Osteocyte (in vitro differentiated cells): Measurements from ENCODE around the gene DNM3. TPM values are rescaled to one million over a fixed set of nuclear protein-coding genes. Genes with fewer than 3 reads are reported as not detected.

ENCODE experiments used
- DNase-seq: peaks from one replicate; pipeline ENCODE4 v3.0.0; 2021; ENCODE audit warnings: mixed read lengths; ENCODE audit not compliant: unreplicated experiment; ENCODE audit errors: extremely low spot score
- H3K27ac Mint-ChIP-seq: one replicate; pipeline ENCODE4 v1.8.0; 2021; ENCODE audit warnings: mild to moderate bottlenecking, mixed read lengths; ENCODE audit not compliant: unreplicated experiment
- H3K27me3 Mint-ChIP-seq: one replicate; pipeline ENCODE4 v1.8.0; 2021; ENCODE audit warnings: mixed read lengths; ENCODE audit not compliant: unreplicated experiment
- H3K36me3 Mint-ChIP-seq: one replicate; pipeline ENCODE4 v1.8.0; 2021; ENCODE audit warnings: mixed read lengths; ENCODE audit not compliant: unreplicated experiment
- H3K4me1 Mint-ChIP-seq: one replicate; pipeline ENCODE4 v1.8.0; 2021; ENCODE audit warnings: mixed read lengths; ENCODE audit not compliant: unreplicated experiment
- H3K4me3 Mint-ChIP-seq: one replicate; pipeline ENCODE4 v1.8.0; 2021; ENCODE audit warnings: mild to moderate bottlenecking, moderate library complexity, mixed read lengths; ENCODE audit not compliant: unreplicated experiment
- H3K9me3 Mint-ChIP-seq: one replicate; pipeline ENCODE4 v1.8.0; 2021; ENCODE audit warnings: mixed read lengths; ENCODE audit not compliant: unreplicated experiment
- total RNA-seq: library from RNA; stranded (reverse); gene quantifications from 2 replicates; pipeline ENCODE4 v1.2.1, GENCODE V29; 2021
- TF ChIP-seq, protein P1 (sequence below): fragments of 200-600 bp; sonication (generic); IDR thresholded peaks from 2 replicates; pipeline ENCODE4 v1.5.0; 2021; ENCODE audit warnings: antibody characterized with exemption, mild to moderate bottlenecking, moderate library complexity

The DNM3 gene
- total RNA-seq, 1 donor from 2014 or later = 3.7 TPM

DNA sequence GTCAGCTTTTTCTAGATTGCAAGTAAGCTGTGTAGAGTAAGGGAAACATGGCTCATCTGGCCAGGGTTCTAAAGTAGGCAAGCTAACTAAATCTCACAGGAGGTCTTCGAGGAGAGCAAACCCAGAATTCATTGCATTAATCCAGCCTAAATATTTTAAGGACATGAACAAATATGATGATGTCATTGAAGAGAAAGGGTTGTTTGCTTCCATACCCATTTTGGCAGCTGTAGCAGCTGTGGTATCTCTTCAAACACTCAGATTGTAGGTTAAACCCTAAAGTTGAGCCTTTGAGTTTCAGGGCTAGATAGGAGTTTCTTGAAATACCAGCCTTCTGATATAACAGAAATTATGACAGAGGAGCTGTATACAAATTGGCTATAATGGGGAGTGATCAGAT is 378.7 kb downstream of the DNM3 start:
- peaks cover 19% of the 10 kb centered on the region for H3K4me1 Mint-ChIP-seq
- no peak overlapping the region for H3K4me3 Mint-ChIP-seq
- H3K9me3 Mint-ChIP-seq = peaks cover 5% of the 10 kb centered on the region
- no peaks in the 10 kb centered on the region for H3K36me3 Mint-ChIP-seq
- no peak overlapping the region for H3K27ac Mint-ChIP-seq
- H3K27me3 Mint-ChIP-seq = no peaks in the 10 kb centered on the region
- TF ChIP-seq, protein P1, sequence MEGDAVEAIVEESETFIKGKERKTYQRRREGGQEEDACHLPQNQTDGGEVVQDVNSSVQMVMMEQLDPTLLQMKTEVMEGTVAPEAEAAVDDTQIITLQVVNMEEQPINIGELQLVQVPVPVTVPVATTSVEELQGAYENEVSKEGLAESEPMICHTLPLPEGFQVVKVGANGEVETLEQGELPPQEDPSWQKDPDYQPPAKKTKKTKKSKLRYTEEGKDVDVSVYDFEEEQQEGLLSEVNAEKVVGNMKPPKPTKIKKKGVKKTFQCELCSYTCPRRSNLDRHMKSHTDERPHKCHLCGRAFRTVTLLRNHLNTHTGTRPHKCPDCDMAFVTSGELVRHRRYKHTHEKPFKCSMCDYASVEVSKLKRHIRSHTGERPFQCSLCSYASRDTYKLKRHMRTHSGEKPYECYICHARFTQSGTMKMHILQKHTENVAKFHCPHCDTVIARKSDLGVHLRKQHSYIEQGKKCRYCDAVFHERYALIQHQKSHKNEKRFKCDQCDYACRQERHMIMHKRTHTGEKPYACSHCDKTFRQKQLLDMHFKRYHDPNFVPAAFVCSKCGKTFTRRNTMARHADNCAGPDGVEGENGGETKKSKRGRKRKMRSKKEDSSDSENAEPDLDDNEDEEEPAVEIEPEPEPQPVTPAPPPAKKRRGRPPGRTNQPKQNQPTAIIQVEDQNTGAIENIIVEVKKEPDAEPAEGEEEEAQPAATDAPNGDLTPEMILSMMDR = no peak
- no peak for DNase-seq

DNA sequence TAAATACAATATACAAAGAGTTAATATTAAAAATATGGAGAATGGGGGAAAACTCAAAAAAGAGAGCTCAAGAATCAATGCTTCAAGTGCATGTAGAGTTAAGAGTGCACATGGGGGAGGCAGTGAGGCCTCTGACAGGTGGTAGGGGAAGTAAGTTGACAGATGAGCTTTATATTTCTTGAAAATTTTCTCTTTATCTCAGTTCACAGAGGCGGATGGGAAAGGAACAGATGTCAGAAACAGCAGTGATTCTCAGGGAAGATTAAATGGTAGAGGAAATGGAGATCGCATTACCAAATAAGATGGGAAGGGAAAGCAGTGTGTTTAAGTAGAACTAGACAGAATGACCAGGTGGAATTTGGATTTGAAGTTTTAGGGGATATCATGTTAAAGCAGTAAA is 379.1 kb downstream of the DNM3 start:
- peak overlapping the region; percentile 19 for H3K27ac Mint-ChIP-seq
- peaks cover 19% of the 10 kb centered on the region for H3K4me1 Mint-ChIP-seq
- TF ChIP-seq, protein P1 = no peak
- H3K27me3 Mint-ChIP-seq = no peaks in the 10 kb centered on the region
- DNase-seq = no peak
- no peak overlapping the region for H3K4me3 Mint-ChIP-seq
- H3K36me3 Mint-ChIP-seq = peaks cover 1% of the 10 kb centered on the region
- H3K9me3 Mint-ChIP-seq = peaks cover 5% of the 10 kb centered on the region

DNA sequence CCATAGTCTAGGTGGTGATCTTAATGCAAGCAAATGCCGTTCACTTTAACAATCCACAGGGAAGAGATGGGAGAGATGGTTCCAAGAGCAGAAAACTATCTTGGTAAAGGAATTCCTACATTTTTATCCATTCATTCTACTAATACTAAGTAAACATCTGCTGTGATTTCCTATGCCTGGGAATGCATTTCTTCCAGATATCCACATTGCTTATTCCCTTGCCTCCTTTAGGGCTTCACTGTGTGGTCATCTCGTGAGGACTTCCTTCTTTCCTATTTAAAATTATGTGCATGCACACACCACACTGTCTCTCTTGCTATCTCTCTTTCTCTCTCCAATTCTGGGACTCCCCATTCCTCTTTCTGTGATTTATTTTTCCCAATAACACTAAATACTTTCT is 380.1 kb downstream of the DNM3 start:
- Mint-ChIP-seq H3K27me3 (no peaks in the 10 kb centered on the region), H3K36me3 (peaks cover 1% of the 10 kb centered on the region), H3K4me1 (peaks cover 19% of the 10 kb centered on the region), H3K9me3 (peaks cover 5% of the 10 kb centered on the region), H3K4me3 (no peak overlapping the region), H3K27ac (peak overlapping the region; percentile 42)
- no peak for DNase-seq
- TF ChIP-seq, protein P1 = no peak

DNA sequence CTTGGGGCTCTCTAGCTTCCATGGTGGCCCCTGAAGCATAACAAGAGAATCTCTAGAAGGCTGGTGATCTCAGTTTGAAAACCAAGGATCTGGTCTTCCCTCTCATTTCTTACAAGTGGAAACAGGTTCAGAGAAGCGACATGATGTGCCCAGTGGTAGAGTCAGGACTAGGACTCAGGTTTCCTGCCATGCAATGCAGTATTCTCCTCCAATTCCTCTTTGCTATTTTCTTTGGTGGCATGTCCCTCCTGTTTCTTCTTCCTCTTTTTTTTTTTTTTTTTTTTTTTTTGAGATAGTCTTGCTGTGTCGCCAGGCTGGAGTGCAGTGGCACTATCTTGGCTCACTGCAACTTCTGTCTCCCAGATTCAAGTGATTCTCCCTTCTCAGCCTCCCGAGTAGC is 383.6 kb downstream of the DNM3 start:
- peaks cover 19% of the 10 kb centered on the region for H3K4me1 Mint-ChIP-seq
- TF ChIP-seq, protein P1 = no peak
- no peaks in the 10 kb centered on the region for H3K27me3 Mint-ChIP-seq
- H3K9me3 Mint-ChIP-seq = peaks cover 5% of the 10 kb centered on the region
- H3K27ac Mint-ChIP-seq = no peak overlapping the region
- no peak overlapping the region for H3K4me3 Mint-ChIP-seq
- H3K36me3 Mint-ChIP-seq = peaks cover 1% of the 10 kb centered on the region
- DNase-seq = no peak

DNA sequence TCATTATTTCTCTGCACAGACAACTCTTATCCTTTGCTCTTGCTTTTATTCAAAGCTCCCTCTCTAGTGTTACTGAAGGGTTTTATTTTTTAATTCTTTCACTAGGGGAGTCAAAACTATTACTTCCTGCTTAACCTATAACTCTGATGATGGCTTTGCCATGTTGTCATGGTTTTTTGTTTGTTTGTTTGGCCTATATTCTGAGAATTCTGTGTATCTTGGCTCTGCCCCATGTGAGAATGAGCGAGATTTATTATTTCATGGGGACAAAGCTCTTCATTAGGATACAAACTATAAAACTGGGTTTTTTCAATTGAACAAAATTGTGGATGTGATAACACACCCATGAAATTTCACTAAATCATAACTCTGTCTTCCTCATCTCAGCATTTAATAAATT is 388.6 kb downstream of the DNM3 start:
- H3K27me3 Mint-ChIP-seq = no peaks in the 10 kb centered on the region
- H3K9me3 Mint-ChIP-seq = no peaks in the 10 kb centered on the region
- TF ChIP-seq, protein P1 = no peak
- H3K4me1 Mint-ChIP-seq = no peaks in the 10 kb centered on the region
- H3K27ac Mint-ChIP-seq = no peak overlapping the region
- H3K4me3 Mint-ChIP-seq = no peak overlapping the region
- DNase-seq = no peak
- peaks cover 1% of the 10 kb centered on the region for H3K36me3 Mint-ChIP-seq
